CD4-positive, CD25-positive, alpha-beta regulatory T cell (primary cell): ENCODE data around the gene TRPM3. TPM values are rescaled to one million over a fixed set of nuclear protein-coding genes. Genes with fewer than 3 reads are reported as not detected.

Experiments used
- ATAC-seq, 2 donors: fragments of 150-1000 bp; cut with Tn5 transposase; one replicate each; pipeline ENCODE4 v1.10.0; 2021; ENCODE audit warnings: low read depth in 2 of 2, moderate number of reproducible peaks in 2 of 2, moderate library complexity in 1 of 2
- DNase-seq, 3 donors: peaks; one replicate each; pipeline versions ENCODE4 v3.0.0 to v3.0.0-alpha.2; 2012 to 2022; ENCODE audit warnings: mixed read lengths in 1 of 3
- H3K27ac ChIP-seq: one replicate; pipeline ENCODE4 v1.7.0; 2013; ENCODE audit warnings: mild to moderate bottlenecking, low read length; ENCODE audit not compliant: insufficient read depth, poor library complexity, severe bottlenecking
- H3K27me3 ChIP-seq: one replicate; pipeline ENCODE4 v1.7.0; 2013; ENCODE audit warnings: low read length; ENCODE audit not compliant: control insufficient read depth, insufficient read depth
- H3K36me3 ChIP-seq: one replicate; pipeline ENCODE4 v1.7.0; 2013; ENCODE audit warnings: mild to moderate bottlenecking, low read length, moderate library complexity; ENCODE audit not compliant: control insufficient read depth, insufficient read depth
- H3K4me1 ChIP-seq: 2 replicates; pipeline ENCODE4 v1.7.0; 2013; ENCODE audit warnings: mild to moderate bottlenecking, low read length; ENCODE audit not compliant: insufficient read depth, control insufficient read depth, poor library complexity, severe bottlenecking
- H3K4me3 ChIP-seq: one replicate; pipeline ENCODE4 v1.7.0; 2013; ENCODE audit warnings: low read depth, mild to moderate bottlenecking, low read length, moderate library complexity
- H3K9me3 ChIP-seq, 2 experiments: 1 replicate in 1 of 2; 2 replicates in 1 of 2; pipeline ENCODE4 v1.7.0; 2013; ENCODE audit warnings: low read length in 2 of 2, mild to moderate bottlenecking in 1 of 2, moderate library complexity in 1 of 2; ENCODE audit not compliant: control insufficient read depth in 2 of 2
- H3K27ac Mint-ChIP-seq, 3 donors: one replicate each; pipeline ENCODE4 v1.8.0; 2020 to 2022; ENCODE audit warnings: mild to moderate bottlenecking in 3 of 3, mixed read lengths in 3 of 3, moderate library complexity in 2 of 3
- H3K27me3 Mint-ChIP-seq: one replicate; pipeline ENCODE4 v1.8.0; 2022; ENCODE audit warnings: mild to moderate bottlenecking, mixed read lengths
- H3K36me3 Mint-ChIP-seq: one replicate; pipeline ENCODE4 v1.8.0; 2020; ENCODE audit warnings: mixed read lengths
- H3K4me1 Mint-ChIP-seq, 4 donors: one replicate each; pipeline ENCODE4 v1.8.0; 2020 to 2022; ENCODE audit warnings: mixed read lengths in 4 of 4, mild to moderate bottlenecking in 1 of 4
- H3K4me3 Mint-ChIP-seq, 4 donors: one replicate each; pipeline ENCODE4 v1.8.0; 2020 to 2022; ENCODE audit warnings: mild to moderate bottlenecking in 4 of 4, mixed read lengths in 4 of 4, moderate library complexity in 3 of 4
- H3K9me3 Mint-ChIP-seq, 7 donors: one replicate each; pipeline ENCODE4 v1.8.0; 2020 to 2022; ENCODE audit warnings: mixed read lengths in 7 of 7, mild to moderate bottlenecking in 3 of 7, moderate library complexity in 2 of 7
- polyA plus RNA-seq, 4 donors: library from polyadenylated mRNA; unstranded; fragments of 300-500 nt; fragmentation: Illumina TruSeq; gene quantifications; one replicate each; pipeline ENCODE4 v1.2.3, GENCODE V29; 2021
- total RNA-seq: library from RNA; stranded (reverse); gene quantifications from one replicate; pipeline ENCODE4 v1.2.3, GENCODE V29; 2022

The TRPM3 gene
- total and polyA plus RNA-seq, 5 donors from 2014 or later = not detected

DNA sequence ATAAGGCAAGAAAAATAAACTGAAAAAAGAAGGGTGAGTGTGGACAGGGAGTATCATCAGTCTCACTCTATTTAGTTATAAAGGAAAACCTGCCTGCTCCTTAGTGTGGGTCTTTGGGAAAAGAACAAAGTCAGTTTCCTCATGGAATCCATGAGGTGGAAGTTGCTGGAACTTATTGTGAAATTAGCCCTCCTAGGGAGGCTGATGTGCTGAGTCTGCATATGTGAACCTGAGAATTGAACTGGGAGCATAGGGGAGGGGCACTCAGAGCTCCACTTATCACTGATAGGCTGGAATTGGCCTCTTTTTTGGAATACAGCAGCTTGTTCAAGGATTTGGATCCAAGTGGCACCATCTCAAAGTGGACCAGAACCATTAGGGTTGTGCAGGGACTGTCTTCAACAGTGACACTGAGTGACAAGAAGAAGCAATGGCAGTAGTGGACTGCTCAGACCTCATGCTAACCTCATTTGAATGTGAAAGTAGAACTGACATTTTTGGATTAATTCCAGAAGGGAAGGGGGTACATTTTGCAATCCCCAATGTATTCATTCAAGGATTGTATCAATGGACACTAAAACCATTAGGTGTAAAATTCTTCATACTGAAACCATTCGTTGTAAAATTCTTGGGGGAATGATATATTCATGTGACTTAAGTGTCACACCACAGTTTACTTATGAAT, 603.4 kb downstream of the TRPM3 start:
- no peak overlapping the region for H3K4me3 ChIP-seq
- no peaks in the 10 kb centered on the region for H3K4me1 ChIP-seq
- ATAC-seq (no peak), DNase-seq (no peak)
- Mint-ChIP-seq H3K4me1 (no peaks in the 10 kb centered on the region), H3K9me3 (peaks cover 0 to 2% (median 0%) of the 10 kb centered on the region in 7 donors), H3K27ac (no peak overlapping the region), H3K36me3 (no peaks in the 10 kb centered on the region), H3K27me3 (peaks cover 12% of the 10 kb centered on the region), H3K4me3 (no peak overlapping the region)
- no peak overlapping the region for H3K27ac ChIP-seq
- no peaks in the 10 kb centered on the region for H3K36me3 ChIP-seq
- peaks cover 4% of the 10 kb centered on the region for H3K27me3 ChIP-seq
- no peaks in the 10 kb centered on the region for H3K9me3 ChIP-seq

DNA sequence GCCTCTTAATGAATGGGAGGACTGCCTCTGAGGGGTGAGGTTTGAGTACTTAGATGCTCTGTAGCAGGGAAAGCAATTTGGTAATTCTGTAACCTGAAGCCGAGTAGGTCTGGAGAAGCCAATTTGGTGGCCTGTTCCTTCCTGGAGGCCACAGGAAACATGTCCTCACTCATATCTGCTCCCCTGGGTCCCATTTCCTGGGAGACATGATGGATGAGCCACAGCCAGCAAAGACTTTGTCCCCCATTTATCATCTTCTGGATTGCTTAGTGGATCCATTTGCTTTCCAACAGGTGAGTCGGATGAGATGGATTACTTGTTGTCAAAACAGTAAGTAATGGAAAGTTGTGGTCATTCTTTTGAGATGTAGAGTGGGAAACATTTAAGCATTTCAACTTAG, 607.1 kb downstream of the TRPM3 start:
- Histone ChIP-seq H3K36me3 (no peaks in the 10 kb centered on the region), H3K9me3 (no peaks in the 10 kb centered on the region), H3K4me3 (no peak overlapping the region), H3K27me3 (peaks cover 4% of the 10 kb centered on the region), H3K27ac (no peak overlapping the region), H3K4me1 (no peaks in the 10 kb centered on the region)
- H3K4me1 Mint-ChIP-seq = no peaks in the 10 kb centered on the region
- H3K36me3 Mint-ChIP-seq = peaks cover 3% of the 10 kb centered on the region
- no peak for ATAC-seq
- peaks cover 0 to 4% (median 0%) of the 10 kb centered on the region in 7 donors for H3K9me3 Mint-ChIP-seq
- no peak overlapping the region for H3K4me3 Mint-ChIP-seq
- H3K27me3 Mint-ChIP-seq = peaks cover 6% of the 10 kb centered on the region
- H3K27ac Mint-ChIP-seq = no peak overlapping the region
- no peak for DNase-seq

GRCh38 chr9:70511858-70512257, 609.6 kb downstream of the TRPM3 start:
- H3K4me1 ChIP-seq = no peaks in the 10 kb centered on the region
- Mint-ChIP-seq H3K4me1 (no peaks in the 10 kb centered on the region), H3K27me3 (peaks cover 6% of the 10 kb centered on the region), H3K9me3 (peaks cover 0 to 4% (median 0%) of the 10 kb centered on the region in 7 donors), H3K27ac (no peak overlapping the region), H3K4me3 (no peak overlapping the region), H3K36me3 (peaks cover 3% of the 10 kb centered on the region)
- DNase-seq = no peak
- peaks cover 4% of the 10 kb centered on the region for H3K27me3 ChIP-seq
- no peak overlapping the region for H3K4me3 ChIP-seq
- no peaks in the 10 kb centered on the region for H3K9me3 ChIP-seq
- ATAC-seq = no peak
- no peaks in the 10 kb centered on the region for H3K36me3 ChIP-seq
- H3K27ac ChIP-seq = no peak overlapping the region

DNA sequence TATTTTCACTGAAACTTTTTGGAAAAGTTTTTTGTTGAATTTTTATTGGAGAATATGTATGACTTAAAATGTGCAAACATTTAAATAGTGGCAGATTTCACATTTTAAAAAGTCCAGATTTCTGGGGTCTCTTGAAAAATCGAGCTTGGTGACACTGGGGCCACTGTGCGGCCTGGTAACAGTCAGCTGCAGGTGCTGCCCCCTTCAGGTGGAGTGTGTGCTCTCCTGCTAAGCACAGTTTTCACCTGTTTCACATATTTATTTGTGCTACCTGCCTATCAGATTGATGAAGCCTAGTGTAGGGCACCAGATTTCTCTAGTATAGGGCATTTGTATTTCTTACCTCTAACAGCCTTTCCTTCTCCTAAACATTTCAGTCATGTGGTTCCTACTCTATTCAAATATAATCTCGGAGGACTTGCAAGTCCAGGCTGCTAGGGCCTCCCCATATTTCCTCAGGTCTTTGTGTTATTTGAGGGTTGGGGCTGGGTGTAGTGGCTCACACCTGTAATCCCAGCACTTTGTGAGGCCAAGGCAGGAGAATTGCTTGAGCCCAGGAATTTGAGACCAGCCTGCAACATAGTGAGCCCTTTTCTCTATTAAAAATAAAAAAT, 611.2 kb downstream of the TRPM3 start:
- DNase-seq (peak in 1 of 3 donors; percentile 40), ATAC-seq (no peak)
- Mint-ChIP-seq H3K36me3 (peaks cover 3% of the 10 kb centered on the region), H3K4me3 (no peak overlapping the region), H3K27me3 (no peaks in the 10 kb centered on the region), H3K27ac (no peak overlapping the region), H3K4me1 (no peaks in the 10 kb centered on the region), H3K9me3 (peaks cover 0 to 4% (median 0%) of the 10 kb centered on the region in 7 donors)
- Histone ChIP-seq H3K4me3 (no peak overlapping the region), H3K27me3 (peaks cover 4% of the 10 kb centered on the region), H3K9me3 (no peaks in the 10 kb centered on the region), H3K36me3 (no peaks in the 10 kb centered on the region), H3K27ac (no peak overlapping the region), H3K4me1 (no peaks in the 10 kb centered on the region)

DNA sequence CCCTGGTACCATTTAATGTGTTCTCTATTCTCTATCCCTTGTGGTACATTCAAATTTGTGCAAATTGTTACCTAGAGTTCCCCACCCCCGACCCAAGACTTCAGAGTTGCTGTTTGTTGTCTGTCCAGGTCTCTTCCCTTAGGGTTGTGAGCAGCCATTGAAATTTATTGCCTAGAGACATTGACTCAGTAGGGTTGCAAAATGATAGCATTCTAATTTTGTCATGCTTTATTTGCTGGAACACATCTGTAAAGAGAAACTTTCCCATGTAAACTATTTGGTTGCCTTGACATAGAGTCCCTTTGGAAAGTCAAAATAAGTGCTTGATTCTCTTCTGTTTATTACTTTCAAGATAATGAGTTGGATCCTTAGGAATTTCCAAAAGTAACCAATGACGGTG, 615.3 kb downstream of the TRPM3 start:
- Mint-ChIP-seq H3K27me3 (peaks cover 4% of the 10 kb centered on the region), H3K4me3 (no peak overlapping the region), H3K27ac (no peak overlapping the region), H3K36me3 (peaks cover 3% of the 10 kb centered on the region), H3K4me1 (no peaks in the 10 kb centered on the region), H3K9me3 (peaks cover 0 to 4% (median 0%) of the 10 kb centered on the region in 7 donors)
- no peak for ATAC-seq
- DNase-seq = no peak
- no peak overlapping the region for H3K4me3 ChIP-seq
- no peaks in the 10 kb centered on the region for H3K4me1 ChIP-seq
- no peak overlapping the region for H3K27ac ChIP-seq
- H3K36me3 ChIP-seq = no peaks in the 10 kb centered on the region
- no peaks in the 10 kb centered on the region for H3K9me3 ChIP-seq
- H3K27me3 ChIP-seq = no peaks in the 10 kb centered on the region

GRCh38 chr9:70504834-70505233, 616.6 kb downstream of the TRPM3 start:
- H3K27me3 Mint-ChIP-seq = peaks cover 4% of the 10 kb centered on the region
- no peaks in the 10 kb centered on the region for H3K36me3 Mint-ChIP-seq
- no peak for DNase-seq
- H3K27me3 ChIP-seq = no peaks in the 10 kb centered on the region
- H3K9me3 ChIP-seq = no peaks in the 10 kb centered on the region
- H3K36me3 ChIP-seq = no peaks in the 10 kb centered on the region
- no peak overlapping the region for H3K27ac ChIP-seq
- H3K9me3 Mint-ChIP-seq = peaks cover 0 to under 1% (median 0%) of the 10 kb centered on the region in 7 donors
- H3K4me1 ChIP-seq = no peaks in the 10 kb centered on the region
- no peak overlapping the region for H3K27ac Mint-ChIP-seq
- H3K4me3 ChIP-seq = no peak overlapping the region
- no peak overlapping the region for H3K4me3 Mint-ChIP-seq
- ATAC-seq = no peak
- H3K4me1 Mint-ChIP-seq = no peaks in the 10 kb centered on the region

- DNase-seq (no peak), ATAC-seq (no peak)
- Mint-ChIP-seq H3K36me3 (no peaks in the 10 kb centered on the region), H3K4me3 (no peak overlapping the region), H3K27me3 (peaks cover 4% of the 10 kb centered on the region), H3K4me1 (no peaks in the 10 kb centered on the region), H3K27ac (no peak overlapping the region), H3K9me3 (peaks cover 0 to 2% (median 0%) of the 10 kb centered on the region in 7 donors)
- Histone ChIP-seq H3K27ac (no peak overlapping the region), H3K27me3 (no peaks in the 10 kb centered on the region), H3K36me3 (no peaks in the 10 kb centered on the region), H3K4me3 (no peak overlapping the region), H3K9me3 (no peaks in the 10 kb centered on the region), H3K4me1 (no peaks in the 10 kb centered on the region)
Measured at GRCh38 chr9:70502690-70503089, 618.7 kb downstream of the TRPM3 start.

DNA sequence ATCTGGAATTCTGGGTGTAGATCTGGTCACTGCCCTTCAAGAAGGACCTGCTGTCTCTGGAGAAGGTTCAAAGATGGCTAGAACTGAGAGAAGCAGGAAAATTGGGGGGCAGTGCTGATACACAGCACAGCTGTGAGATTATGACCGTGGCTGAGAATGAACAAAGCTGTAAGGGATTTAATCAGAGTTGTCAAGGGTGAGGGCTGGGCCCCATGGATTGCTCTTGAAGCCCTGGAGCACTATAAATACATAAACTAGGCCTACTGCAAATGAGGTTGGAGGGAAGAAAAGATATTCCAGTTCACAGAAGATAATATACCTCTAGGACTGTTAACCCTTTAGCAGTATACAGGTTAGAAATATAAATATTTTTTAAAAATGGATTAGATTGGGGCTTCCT, 620.6 kb downstream of the TRPM3 start:
- no peak for ATAC-seq
- DNase-seq = no peak
- Histone ChIP-seq H3K27ac (no peak overlapping the region), H3K27me3 (no peaks in the 10 kb centered on the region), H3K4me1 (no peaks in the 10 kb centered on the region), H3K36me3 (no peaks in the 10 kb centered on the region), H3K4me3 (no peak overlapping the region), H3K9me3 (no peaks in the 10 kb centered on the region)
- peaks cover 0 to 2% (median 0%) of the 10 kb centered on the region in 7 donors for H3K9me3 Mint-ChIP-seq
- peaks cover 4% of the 10 kb centered on the region for H3K27me3 Mint-ChIP-seq
- H3K36me3 Mint-ChIP-seq = no peaks in the 10 kb centered on the region
- H3K4me3 Mint-ChIP-seq = no peak overlapping the region
- no peaks in the 10 kb centered on the region for H3K4me1 Mint-ChIP-seq
- H3K27ac Mint-ChIP-seq = no peak overlapping the region
